NCI-H1105 treated with DMSO at 0.1 percent for 48 hours (cell line): ENCODE measurements around the gene CD84.
"Not testable (repeated sequence)": the region's sequence is repeated elsewhere in the genome, so short reads cannot be mapped to it uniquely, and the experiment has no call there.

Experiments
- DNase-seq: peaks from one replicate; lab custom pipeline; 2025; lab: John Stamatoyannopoulos, UW

The CD84 gene

GRCh38 chr1:160517519-160517918 is 61.8 kb downstream of the CD84 start:
- not testable (repeated sequence) for DNase-seq

GRCh38 chr1:160515908-160516307 is 63.4 kb downstream of the CD84 start:
- DNase-seq = not testable (repeated sequence)

GRCh38 chr1:160504651-160505050 is 74.6 kb downstream of the CD84 start:
- no peak for DNase-seq

- no peak for DNase-seq
These were observed 76.2 kb downstream of the CD84 start for GRCh38 chr1:160503087-160503486.

- DNase-seq = no peak
These were observed 78.8 kb downstream of the CD84 start for GRCh38 chr1:160500321-160500990.

- DNase-seq = no peak
These were observed 79.7 kb downstream of the CD84 start for GRCh38 chr1:160499631-160500030.

- DNase-seq = not testable (repeated sequence)
These were observed 80.8 kb downstream of the CD84 start for GRCh38 chr1:160498301-160499065.

GRCh38 chr1:160496334-160496733 is 83.0 kb downstream of the CD84 start:
- no peak for DNase-seq

GRCh38 chr1:160494620-160495019 is 84.7 kb downstream of the CD84 start:
- no peak for DNase-seq

- DNase-seq = no peak
These were observed 86.7 kb downstream of the CD84 start for GRCh38 chr1:160492617-160493016.

- no peak for DNase-seq
These were observed 87.3 kb downstream of the CD84 start for GRCh38 chr1:160491981-160492380.
